ENCODE measurements around the gene EFNB2.

GRCh38 chr13:106537521-106537920 lies 2.1 kb upstream of the EFNB2 start:
- no peak for TF ChIP-seq SPI1 (IDR thresholded peaks at IDR 0.05; ENCODE audit: low read depth, low read length)
- no peak for TF ChIP-seq POLR2AphosphoS5 (IDR thresholded peaks at IDR 0.05; ENCODE audit: low read depth, low read length)
- TF ChIP-seq POLR2A (IDR thresholded peaks at IDR 0.05; ENCODE audit: low read depth, low read length) = no peak
- no peak for TF ChIP-seq PAX5 (IDR thresholded peaks at IDR 0.05; ENCODE audit: insufficient read depth, low read length, severe bottlenecking)
- TF ChIP-seq POU2F2 (IDR thresholded peaks at IDR 0.05; ENCODE audit: low read depth, low read length) = no peak
- TF ChIP-seq TAF1 (IDR thresholded peaks at IDR 0.05; ENCODE audit: low read depth, low read length) = no peak
